Esophagus muscularis mucosa (tissue), 4 donors: ENCODE results near the gene FZD7. TPM values are rescaled to one million over a fixed set of nuclear protein-coding genes. Genes with fewer than 3 reads are reported as not detected.

ENCODE experiments used
- DNase-seq: peaks from one replicate; pipeline ENCODE4 v3.0.0-alpha.2; 2017; ENCODE audit errors: extremely low spot score
- H3K27ac ChIP-seq, 4 donors: fragments of 200-600 bp; sonication (generic); replicated peaks in 1 of 4; 1 replicate in 3 of 4; 2 replicates in 1 of 4; pipeline ENCODE4 v1.5.1; 2016 to 2019; ENCODE audit warnings: mild to moderate bottlenecking in 1 of 4
- H3K27me3 ChIP-seq, 4 donors: fragments of 200-600 bp; sonication (generic); one replicate each; pipeline versions ENCODE4 v1.5.1 to v1.6.0; 2016 to 2019
- H3K36me3 ChIP-seq, 4 donors: fragments of 200-600 bp; sonication (generic); one replicate each; pipeline ENCODE4 v1.5.1; 2016 to 2019
- H3K4me1 ChIP-seq, 4 donors: fragments of 200-600 bp; sonication (generic); one replicate each; pipeline ENCODE4 v1.5.1; 2016 to 2019
- H3K4me3 ChIP-seq, 4 donors: fragments of 200-600 bp; sonication (generic); 1 replicate in 2 of 4; 2 replicates in 2 of 4; pipeline ENCODE4 v1.5.1; 2016 to 2019; ENCODE audit warnings: mild to moderate bottlenecking in 4 of 4, moderate library complexity in 1 of 4
- H3K9me3 ChIP-seq, 4 donors: fragments of 200-600 bp; sonication (generic); 1 replicate in 3 of 4; 2 replicates in 1 of 4; pipeline ENCODE4 v1.5.1; 2016 to 2019
- EP300 ChIP-seq: sonication (generic); formaldehyde crosslinking; IDR thresholded peaks from one replicate; pipeline ENCODE4 v1.6.1; 2017; ENCODE audit warnings: antibody characterized with exemption
- POLR2A ChIP-seq: fragments of 450-650 bp; IDR thresholded peaks from one replicate; pipeline ENCODE4 v1.6.1; 2017; ENCODE audit warnings: antibody characterized with exemption, moderate library complexity, mild to moderate bottlenecking, low read depth
- POLR2AphosphoS5 ChIP-seq, 2 donors: sonication (generic); formaldehyde crosslinking; IDR thresholded peaks; one replicate each; pipeline ENCODE4 v1.6.1; 2017; ENCODE audit warnings: antibody characterized with exemption in 2 of 2
- WGBS: methylation state at CpG from one replicate; pipeline ENCODE4 v1.1.5; 2018; 5-methylcytosine and 5-hydroxymethylcytosine counted together
- intact Hi-C: fragments of 100-400 bp; cut with DNase I; formaldehyde crosslinking; loops from one replicate; pipeline ENCODE4 v1.15.1; 2023
- total RNA-seq, 4 donors: library from RNA; depleted of rRNA; stranded (reverse); fragments of >200 nt; gene quantifications; one replicate each; pipeline versions ENCODE4 v1.1.0 to v1.2.1, GENCODE V29; 2016
- TF ChIP-seq, protein P1 (sequence below), 3 experiments: fragments of 200-600 bp in 2 of 3; fragments of 450-650 bp in 1 of 3; sonication (generic) in 2 of 3; IDR thresholded peaks; one replicate each; pipeline ENCODE4 v1.5.1; 2017 to 2019; ENCODE audit warnings: antibody characterized with exemption in 3 of 3, mild to moderate bottlenecking in 2 of 3, moderate library complexity in 1 of 3

FZD7 gene
- total RNA-seq, 4 donors from 2014 or later: 51.5 to 67.7 (median 57.7) TPM

DNA sequence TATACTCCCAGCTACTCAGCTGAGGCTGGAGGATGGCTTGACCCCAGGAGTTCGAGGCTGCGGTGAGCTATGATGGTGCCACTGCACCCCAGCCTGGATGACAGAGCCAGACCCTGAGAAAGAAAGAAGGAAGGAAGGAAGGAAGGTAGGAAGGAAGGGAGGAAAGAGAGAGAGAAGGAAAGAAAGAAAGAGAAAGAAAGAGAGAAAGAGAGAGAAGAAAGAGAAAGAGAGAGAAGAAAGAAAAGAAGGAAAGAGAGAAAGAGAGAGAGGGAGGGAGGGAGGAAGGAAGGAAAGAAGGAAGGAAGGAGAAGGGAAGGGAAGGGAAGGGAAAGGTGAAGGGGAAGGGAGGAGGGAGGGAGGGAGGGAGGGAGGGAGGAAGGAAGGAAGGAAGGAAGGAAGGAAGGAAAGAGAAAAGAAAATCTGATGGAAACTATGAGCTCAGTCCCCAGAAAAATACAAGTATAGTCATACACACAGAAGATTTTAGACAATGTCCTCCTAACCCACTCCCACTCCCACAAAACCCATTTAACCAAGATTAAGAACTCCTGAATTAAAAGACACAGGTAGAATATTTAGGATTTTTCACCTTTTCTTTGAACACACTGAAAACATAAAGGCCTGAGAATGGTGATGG, 15.6 kb downstream of the FZD7 start:
- intact Hi-C loops: no loop called here
- 98% methylated on average over 2 of the region's 2 CpGs for WGBS
- TF ChIP-seq POLR2AphosphoS5 (IDR thresholded peaks at IDR 0.05) (no peak), POLR2A (no peak), EP300 (no peak)
- TF ChIP-seq, protein P1, sequence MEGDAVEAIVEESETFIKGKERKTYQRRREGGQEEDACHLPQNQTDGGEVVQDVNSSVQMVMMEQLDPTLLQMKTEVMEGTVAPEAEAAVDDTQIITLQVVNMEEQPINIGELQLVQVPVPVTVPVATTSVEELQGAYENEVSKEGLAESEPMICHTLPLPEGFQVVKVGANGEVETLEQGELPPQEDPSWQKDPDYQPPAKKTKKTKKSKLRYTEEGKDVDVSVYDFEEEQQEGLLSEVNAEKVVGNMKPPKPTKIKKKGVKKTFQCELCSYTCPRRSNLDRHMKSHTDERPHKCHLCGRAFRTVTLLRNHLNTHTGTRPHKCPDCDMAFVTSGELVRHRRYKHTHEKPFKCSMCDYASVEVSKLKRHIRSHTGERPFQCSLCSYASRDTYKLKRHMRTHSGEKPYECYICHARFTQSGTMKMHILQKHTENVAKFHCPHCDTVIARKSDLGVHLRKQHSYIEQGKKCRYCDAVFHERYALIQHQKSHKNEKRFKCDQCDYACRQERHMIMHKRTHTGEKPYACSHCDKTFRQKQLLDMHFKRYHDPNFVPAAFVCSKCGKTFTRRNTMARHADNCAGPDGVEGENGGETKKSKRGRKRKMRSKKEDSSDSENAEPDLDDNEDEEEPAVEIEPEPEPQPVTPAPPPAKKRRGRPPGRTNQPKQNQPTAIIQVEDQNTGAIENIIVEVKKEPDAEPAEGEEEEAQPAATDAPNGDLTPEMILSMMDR (IDR thresholded peaks at IDR 0.05): no peak

DNA sequence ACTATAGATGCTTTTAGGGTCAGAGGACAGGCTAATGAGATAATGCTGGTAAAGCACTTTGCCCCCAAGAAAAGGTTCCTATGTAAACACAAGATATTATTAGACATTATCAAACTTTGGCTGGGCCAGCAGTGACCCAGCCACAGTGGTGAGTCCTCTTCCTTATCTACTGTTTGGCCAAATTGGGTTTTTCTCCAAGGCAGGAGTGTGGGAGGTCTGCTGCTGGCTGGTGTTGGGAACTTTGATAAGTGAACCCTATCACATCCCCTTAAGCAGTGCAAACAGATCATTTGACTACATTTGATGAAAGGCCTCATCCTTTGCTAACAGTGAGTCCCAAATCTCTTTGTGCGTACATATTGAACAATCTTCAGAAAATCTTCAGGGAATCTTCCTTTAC, 16.2 kb downstream of the FZD7 start:
- DNase-seq: no peak
- Histone ChIP-seq H3K4me1 (peaks cover 5 to 19% (median 14%) of the 10 kb centered on the region in 4 donors), H3K9me3 (no peaks in the 10 kb centered on the region), H3K4me3 (no peak overlapping the region), H3K27me3 (no peaks in the 10 kb centered on the region), H3K27ac (no peak overlapping the region), H3K36me3 (no peaks in the 10 kb centered on the region)
- intact Hi-C loops: loop anchor here (10.0 kb wide), 1 partner anchor 95 kb away; no protein-coding TSS in a partner anchor
- TF ChIP-seq, protein P1 (IDR thresholded peaks at IDR 0.05): no peak
- no peak for TF ChIP-seq POLR2AphosphoS5 (IDR thresholded peaks at IDR 0.05)
- no peak for TF ChIP-seq EP300
- no peak for TF ChIP-seq POLR2A
- 100% methylated on average over 1 of the region's 1 CpG for WGBS

More for the DNA sequence above, 15.6 kb downstream of the FZD7 start:
- Histone ChIP-seq H3K4me1 (peaks cover 5 to 19% (median 14%) of the 10 kb centered on the region in 4 donors), H3K4me3 (no peak overlapping the region), H3K36me3 (no peaks in the 10 kb centered on the region), H3K9me3 (no peaks in the 10 kb centered on the region), H3K27me3 (no peaks in the 10 kb centered on the region), H3K27ac (no peak overlapping the region)
- DNase-seq: no peak

DNA sequence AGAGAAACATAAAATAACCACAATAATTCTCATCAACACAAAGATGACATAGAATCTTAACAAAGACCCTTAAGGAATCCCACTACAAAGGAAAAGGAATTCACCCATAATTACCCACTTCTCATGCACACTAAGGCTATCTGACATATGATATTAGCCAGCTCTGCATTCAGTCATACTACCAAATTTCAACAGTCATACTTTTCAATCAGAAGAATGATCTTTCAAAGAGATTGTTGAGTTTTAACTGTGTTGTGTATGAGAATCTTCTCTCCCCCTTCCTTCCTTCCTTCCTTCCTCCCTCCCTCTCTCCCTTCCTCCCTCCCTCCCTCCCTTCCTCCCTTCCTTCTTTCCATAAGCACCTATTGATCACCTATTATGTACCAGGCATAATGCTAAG, 17.0 kb downstream of the FZD7 start:
- intact Hi-C loops: loop anchor here (10.0 kb wide), 1 partner anchor 94 kb away; no protein-coding TSS in a partner anchor
- Histone ChIP-seq H3K27me3 (no peaks in the 10 kb centered on the region), H3K4me3 (no peak overlapping the region), H3K4me1 (peaks cover 5 to 19% (median 14%) of the 10 kb centered on the region in 4 donors), H3K36me3 (no peaks in the 10 kb centered on the region), H3K27ac (no peak overlapping the region), H3K9me3 (no peaks in the 10 kb centered on the region)
- TF ChIP-seq EP300: no peak
- no peak for DNase-seq

DNA sequence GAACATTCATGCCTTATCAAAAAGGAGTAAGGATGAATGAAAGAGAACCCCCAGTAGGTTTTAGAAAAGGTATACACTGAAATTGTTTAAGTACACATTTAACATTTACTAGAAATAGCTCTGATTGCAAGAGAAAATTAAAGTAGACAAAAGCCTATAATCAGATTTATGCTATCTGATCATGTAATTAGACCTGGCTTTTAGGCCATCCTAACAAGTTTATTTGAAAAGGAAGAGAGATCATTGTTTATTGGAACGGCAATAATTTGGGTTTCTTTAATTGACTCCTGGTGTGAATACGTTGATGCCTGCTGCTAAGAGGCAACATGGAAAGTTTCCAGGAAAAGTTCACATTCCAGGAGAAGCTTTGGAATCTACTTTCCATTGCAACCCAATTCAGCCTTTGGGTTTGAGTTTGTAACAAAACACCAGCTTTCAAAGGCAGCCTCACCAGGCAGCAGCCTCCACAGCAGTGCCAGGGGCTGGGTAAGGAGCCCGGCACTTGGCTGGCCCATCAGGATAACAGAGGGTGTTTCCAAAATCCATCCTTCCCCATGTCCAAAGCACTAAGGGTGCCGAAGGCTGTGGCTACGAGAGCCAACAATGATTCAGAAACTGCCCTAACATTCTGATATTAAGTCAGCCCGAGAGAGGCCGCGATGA, 18.0 kb downstream of the FZD7 start:
- intact Hi-C loops: loop anchor here (10.0 kb wide), 1 partner anchor 93 kb away; no protein-coding TSS in a partner anchor
- peak in 1 of 2 donors; percentile 28 for TF ChIP-seq POLR2AphosphoS5 (IDR thresholded peaks at IDR 0.05)
- TF ChIP-seq, protein P1 (IDR thresholded peaks at IDR 0.05): no peak
- Histone ChIP-seq H3K36me3 (no peaks in the 10 kb centered on the region), H3K27me3 (no peaks in the 10 kb centered on the region), H3K9me3 (no peaks in the 10 kb centered on the region), H3K27ac (peak overlapping the region; percentile 72 to 79 (median 76)), H3K4me3 (peak overlapping the region in 2 of 4 donors; percentile 17 to 22), H3K4me1 (peaks cover 5 to 23% (median 20%) of the 10 kb centered on the region in 4 donors)
- no peak for DNase-seq
- 26% methylated on average over 8 of the region's 8 CpGs for WGBS

DNA sequence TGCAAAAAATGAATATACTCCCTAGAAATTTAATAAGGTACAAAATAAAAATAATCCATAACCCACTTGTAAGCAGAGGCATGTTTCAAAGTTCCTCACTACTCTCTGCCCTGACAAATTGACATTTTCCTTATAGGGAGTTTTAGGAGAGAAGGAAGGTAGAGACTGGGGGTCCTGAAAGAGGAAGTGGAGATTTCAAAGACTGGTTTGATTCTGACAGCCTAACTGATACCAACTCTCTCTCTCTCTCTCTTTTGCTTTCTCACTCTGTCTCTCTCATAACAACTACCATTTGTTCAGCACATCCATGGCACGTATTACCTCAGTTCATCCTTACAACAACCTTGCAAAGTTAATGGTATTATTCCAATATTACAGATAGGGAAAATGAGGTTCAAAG, 18.6 kb downstream of the FZD7 start:
- TF ChIP-seq POLR2A (no peak), POLR2AphosphoS5 (IDR thresholded peaks at IDR 0.05) (no peak), EP300 (no peak)
- TF ChIP-seq, protein P1 (IDR thresholded peaks at IDR 0.05): no peak
- Histone ChIP-seq H3K27me3 (no peaks in the 10 kb centered on the region), H3K27ac (peak overlapping the region; percentile 72 to 79 (median 76)), H3K4me3 (peak overlapping the region in 1 of 4 donors; percentile 17), H3K36me3 (no peaks in the 10 kb centered on the region), H3K9me3 (no peaks in the 10 kb centered on the region), H3K4me1 (peaks cover 5 to 27% (median 22%) of the 10 kb centered on the region in 4 donors)
- DNase-seq: no peak
- intact Hi-C loops: loop anchor here (10.0 kb wide), 1 partner anchor 93 kb away; no protein-coding TSS in a partner anchor
- 79% methylated on average over 1 of the region's 1 CpG for WGBS
